Cardiac atrium fibroblast (primary cell): Measurements from ENCODE around the gene ISM1. TPM values are rescaled to one million over a fixed set of nuclear protein-coding genes. Genes with fewer than 3 reads are reported as not detected.

ENCODE experiments used
- total RNA-seq: library from RNA; depleted of rRNA; stranded (reverse); fragments of >200 nt; gene quantifications from 2 replicates; pipeline ENCODE4 v1.2.3, GENCODE V29; 2015

ISM1 gene
- total RNA-seq = not detected in 2 replicates

DNA sequence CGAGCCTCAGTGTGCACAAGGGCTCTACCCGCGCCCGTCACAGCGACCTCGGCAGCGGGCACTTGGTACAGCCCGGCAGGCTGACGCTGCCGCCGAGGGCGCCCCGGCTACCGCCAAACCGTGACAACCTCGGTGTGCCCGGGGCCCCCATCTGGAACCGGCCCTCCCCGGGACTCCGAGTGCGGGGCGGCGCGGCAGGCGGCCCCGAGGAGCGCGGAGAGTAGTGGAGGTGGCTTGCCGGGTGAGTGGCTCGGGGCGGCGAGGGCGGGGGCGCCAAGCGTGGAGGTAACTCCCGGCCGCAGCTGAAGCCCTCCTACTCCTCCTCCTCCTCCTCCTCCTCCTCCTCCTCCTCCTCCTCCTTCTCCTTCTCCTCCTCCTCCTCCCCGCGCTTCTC is at the start of gene ISM1:
ISM1 (plus strand) TSS at position 371 of the 394 bp plus-strand sequence. CDS start 503 bp downstream, outside the sequence.

Other genes starting within 250 kb of the ISM1 start
- gene SPTLC3, start 212.3 kb upstream of the ISM1 start, total RNA-seq = 0.54 and 0.97 TPM in 2 replicates